GM21367 (cell line): ENCODE measurements around the gene FADS6.
"Not testable (repeated sequence)": the region's sequence is repeated elsewhere in the genome, so short reads cannot be mapped to it uniquely, and the experiment has no call there.

ENCODE experiments used
- ATAC-seq: cut with Tn5 transposase; IDR thresholded peaks from one replicate; pipeline ENCODE4 v1.9.1; 2021; ENCODE audit not compliant: unreplicated experiment

Gene FADS6

DNA sequence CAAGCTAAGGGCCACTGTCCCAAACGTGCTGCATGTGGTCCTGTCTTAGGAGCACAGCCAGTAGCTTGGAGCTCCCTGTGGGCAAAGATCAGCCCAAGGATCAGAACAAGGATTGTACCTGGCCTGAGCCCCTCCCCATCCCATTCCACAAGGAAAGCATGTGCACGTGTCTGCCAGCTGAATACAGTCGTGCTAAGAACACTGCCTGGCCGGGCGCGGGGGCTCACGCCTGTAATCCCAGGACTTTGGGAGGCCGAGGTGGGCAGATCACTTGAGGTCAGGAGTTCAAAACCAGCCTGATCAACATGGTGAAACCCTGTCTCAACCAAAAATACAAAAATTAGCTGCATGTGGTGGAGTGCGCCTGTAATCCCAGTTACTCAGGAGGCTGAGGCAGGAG lies 23.4 kb downstream of the FADS6 start:
- not testable (repeated sequence) for ATAC-seq

DNA sequence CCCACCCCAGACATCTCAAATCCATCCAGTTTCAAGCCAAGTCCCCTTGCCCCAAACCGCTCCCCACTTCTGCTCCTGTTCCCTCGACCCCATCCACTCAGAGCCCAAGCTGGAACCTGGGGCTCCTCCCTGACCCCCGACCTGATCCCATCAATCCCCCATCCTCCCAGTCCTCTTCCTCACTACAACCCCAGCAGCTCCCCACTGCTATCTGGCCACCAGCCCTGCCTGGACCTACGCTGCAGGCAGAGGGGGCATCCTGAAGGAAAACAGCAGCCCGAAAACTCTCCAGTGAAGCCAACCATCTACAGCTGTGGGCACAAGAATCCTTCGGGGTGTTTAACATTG lies 24.6 kb downstream of the FADS6 start:
- no peak for ATAC-seq

DNA sequence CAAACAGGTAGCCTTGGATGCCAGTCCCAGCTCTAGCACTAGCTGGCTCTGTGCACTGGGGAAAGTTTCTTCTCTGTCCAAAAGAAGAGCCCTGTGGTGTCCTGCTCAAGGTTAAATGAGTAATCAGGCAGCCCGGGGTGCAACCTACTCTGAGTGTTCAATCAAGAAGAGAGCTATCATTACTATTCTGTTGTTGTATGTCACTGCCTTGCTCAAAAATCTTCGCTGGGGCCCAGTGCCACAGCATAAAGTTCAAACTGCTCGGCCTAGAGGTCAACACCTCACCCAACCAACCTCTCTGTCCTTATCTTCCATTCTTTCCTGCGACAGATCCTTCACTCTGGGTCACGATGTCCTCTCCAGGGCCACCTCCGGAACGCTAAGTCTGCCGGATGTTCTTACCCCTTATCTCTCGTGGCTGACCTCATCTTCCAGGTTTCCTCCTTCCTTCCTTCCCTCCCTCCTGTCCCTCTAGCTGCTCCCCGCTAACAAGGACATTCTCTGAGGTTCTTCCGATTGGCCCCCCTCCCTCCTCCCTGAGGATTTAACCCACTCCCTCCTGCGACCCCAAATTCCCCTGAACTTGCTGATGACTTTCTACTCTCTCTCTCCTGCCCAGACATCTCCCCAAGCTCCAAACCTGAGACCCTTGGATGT lies 25.1 kb downstream of the FADS6 start:
- no peak for ATAC-seq

GRCh38 chr17:74866198-74866835 lies 27.1 kb downstream of the FADS6 start:
- ATAC-seq = no peak

- ATAC-seq = no peak
These were observed 27.8 kb downstream of the FADS6 start for GRCh38 chr17:74865504-74866197.

GRCh38 chr17:74864866-74865395 lies 28.5 kb downstream of the FADS6 start:
- ATAC-seq = no peak

- ATAC-seq = no peak
These were observed 29.1 kb downstream of the FADS6 start for GRCh38 chr17:74864297-74864865.

DNA sequence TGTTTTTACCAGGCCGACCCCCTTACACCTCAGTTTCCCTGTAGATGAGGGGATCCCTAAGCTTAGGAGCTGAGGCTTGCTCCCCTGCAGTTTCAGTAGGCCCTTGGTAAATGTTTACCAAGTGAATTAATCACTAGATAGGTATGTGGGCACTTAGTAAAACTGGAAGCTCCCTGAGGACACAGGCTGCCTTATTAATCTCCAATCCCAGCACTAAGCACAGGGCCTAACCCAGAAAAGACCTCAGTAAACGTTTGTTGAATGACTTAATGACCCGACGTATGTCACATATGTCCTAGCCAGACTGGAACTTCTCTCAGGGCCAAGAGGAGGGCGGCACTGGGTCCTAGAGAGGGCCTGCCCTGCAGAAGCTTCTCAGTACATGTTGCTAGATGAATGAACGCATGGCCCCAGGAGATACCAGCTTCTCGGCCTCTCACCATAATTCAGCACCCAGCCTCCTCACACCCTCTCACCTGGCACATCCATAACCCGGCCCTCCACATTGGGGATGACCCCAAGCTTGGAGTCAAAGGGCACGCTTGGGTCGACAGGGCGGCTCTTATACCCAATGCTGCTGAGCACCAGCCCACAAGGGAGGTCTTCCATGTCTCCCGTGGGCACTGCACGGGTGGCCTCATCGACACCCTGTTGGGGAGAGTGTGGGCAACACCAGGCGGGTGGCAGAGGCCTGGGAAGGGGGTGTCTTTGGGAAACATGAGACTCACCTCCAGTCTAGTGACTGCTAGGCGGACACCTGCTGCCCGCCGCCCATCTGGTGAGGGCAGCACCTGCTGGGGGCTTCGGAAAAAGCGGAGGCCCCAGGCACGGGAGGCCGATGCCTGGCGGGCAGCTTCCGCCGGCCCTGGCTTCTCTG lies 29.8 kb downstream of the FADS6 start:
- no peak for ATAC-seq

GRCh38 chr17:74862919-74863318 lies 30.5 kb downstream of the FADS6 start:
- ATAC-seq = no peak

DNA sequence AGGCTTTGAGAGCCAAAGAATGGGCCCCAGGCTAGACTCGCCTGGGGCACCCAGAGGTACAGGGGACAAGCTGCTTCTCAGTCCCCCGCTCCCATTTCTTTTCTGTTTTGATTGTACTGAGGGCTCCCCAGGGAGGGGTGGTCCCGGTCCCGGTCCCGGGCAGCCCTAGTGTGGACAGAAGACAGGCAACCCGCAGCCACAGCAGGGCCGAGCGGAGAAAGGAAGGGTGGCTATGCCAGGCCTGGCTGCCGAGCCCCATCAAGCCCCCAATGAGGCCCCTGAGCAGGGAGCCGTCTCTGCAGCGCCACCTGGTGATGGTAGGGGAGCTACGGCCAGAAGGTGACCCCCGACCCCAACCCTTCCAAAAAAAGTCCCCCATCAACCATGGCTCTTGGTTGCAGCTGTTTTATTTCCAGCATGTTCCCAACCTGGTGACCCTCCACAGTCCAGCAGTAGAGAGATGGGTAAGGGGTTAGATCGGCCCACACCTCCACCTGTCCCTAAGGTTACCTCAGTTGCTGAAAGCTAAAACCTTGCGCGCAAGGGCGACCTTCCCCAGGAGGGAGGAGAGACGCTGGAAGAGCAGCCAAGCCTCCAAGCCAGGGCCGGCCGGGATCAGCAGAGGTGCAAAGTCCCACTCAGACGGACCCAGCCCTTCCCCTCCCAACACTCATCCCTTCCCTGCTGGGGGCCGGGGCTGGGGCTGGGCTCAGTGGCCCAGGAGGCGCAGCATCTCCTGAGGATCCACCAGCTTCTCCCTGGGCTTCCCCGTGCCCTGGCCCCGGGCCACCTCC lies 31.1 kb downstream of the FADS6 start:
- ATAC-seq = no peak

- ATAC-seq = no peak
These were observed 31.7 kb downstream of the FADS6 start for GRCh38 chr17:74861662-74862107.

- no peak for ATAC-seq
These were observed 32.4 kb downstream of the FADS6 start for GRCh38 chr17:74860872-74861661.

DNA sequence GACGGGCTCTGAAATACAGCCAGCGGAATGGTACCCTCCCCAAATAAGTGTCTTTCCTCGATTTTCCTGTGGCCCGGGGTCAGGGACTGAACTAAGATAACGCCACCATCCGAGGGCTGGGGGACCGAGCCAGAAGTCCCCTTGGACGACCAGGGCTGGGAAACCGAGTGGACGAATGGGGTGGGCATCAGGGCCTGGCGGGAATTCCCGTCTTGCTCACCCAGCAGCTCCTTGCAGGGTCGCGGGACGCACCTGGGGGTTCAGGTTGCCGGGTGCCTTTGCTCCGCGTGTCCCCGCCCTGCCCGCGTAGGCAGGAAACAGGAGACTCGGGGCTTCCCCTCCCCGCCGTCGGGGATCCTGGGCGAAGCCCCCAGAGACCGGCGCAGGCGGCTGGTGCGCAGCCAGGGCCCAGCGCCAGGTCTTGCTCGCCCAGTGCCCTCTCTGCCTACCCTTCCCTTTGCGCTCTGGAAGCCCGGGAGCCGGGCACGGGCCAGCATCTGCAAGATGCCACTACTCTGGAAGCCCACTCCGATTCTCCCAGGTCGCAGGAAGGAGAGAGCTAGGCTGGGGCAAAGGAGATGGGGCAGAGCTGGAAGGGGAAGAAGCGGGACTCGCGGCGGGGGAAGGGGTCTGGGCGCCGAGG lies 33.1 kb downstream of the FADS6 start:
- no peak for ATAC-seq

GRCh38 chr17:74859459-74860228 lies 33.8 kb downstream of the FADS6 start, which contains the start of gene GRIN2C:
Gene GRIN2C, minus strand, starts transcription at chr17:74859885. Its CDS starts 4,793 bp downstream, at chr17:74855092.
- ATAC-seq = no peak

DNA sequence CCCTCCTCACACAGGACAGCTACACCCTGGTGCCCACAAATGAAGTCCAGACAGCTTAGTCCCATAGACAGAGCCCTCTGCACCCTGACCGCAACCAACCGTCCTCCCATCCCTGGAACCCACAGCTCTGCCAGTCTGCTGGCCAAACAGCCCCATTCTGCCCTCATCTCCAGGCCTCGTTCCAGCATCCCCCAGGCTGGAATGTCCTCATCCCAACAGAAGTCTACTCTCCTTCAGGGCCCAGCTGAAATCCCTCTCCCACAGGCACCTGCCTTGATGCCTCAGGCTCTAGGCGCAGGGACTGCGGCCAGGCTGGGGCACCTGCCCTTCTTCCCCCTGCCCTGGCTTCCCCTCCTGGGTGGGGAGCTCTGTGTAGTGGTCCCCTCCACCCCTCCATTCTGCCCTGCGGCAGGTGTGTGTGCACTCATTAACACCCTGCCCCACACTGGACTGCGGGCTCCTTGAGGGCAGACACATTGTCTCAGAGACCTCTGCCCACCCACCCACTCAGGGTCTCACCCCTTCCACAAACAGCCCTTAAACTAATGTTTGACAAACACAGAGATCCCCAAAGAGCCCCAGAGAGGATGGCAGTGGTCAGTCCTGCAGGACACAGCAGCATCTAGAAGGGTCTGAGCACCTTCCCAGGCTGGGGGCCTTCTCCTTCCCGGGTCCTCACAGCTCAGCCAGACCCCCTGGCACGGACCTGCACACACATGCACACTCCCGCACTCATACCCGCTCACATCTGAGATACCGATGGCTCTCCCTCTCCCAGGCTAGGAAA lies 34.6 kb downstream of the FADS6 start:
- ATAC-seq = no peak

DNA sequence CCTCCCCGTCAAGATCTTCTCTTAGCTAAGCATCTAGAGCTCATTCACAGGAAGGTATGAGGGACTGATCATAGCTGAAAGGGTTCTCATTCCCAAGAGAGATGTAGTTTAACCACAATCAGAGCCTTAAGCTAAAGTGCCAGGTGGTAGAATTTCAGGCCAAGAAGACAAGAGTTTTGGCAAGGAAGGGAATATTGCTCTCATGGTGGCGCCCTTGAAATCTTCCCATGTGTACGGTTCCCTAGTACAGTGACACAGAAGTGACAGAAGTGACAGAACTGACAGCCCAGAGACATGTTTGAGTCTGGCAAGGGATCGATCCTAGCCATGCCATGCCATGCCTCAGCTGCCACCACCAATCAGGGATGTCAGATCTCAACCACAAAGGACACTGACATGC lies 36.2 kb downstream of the FADS6 start:
- ATAC-seq = no peak

- no peak for ATAC-seq
These were observed 37.3 kb downstream of the FADS6 start for GRCh38 chr17:74856112-74856511.
